CD8-positive, alpha-beta memory T cell (primary cell): Measurements from ENCODE around the gene TFCP2. TPM values are rescaled to one million over a fixed set of nuclear protein-coding genes. Genes with fewer than 3 reads are reported as not detected.

Experiments used
- CTCF ChIA-PET: fragments of 350-600 bp; sonication (Branson Sonifier 250); formaldehyde crosslinking; loops from one replicate; lab custom pipeline; 2021; ENCODE audit warnings: antibody characterized with exemption; lab: Charles Lee
- POLR2A ChIA-PET: fragments of 350-600 bp; sonication (Branson Sonifier 250); formaldehyde crosslinking; loops from one replicate; lab custom pipeline; 2021; ENCODE audit warnings: antibody characterized with exemption; lab: Charles Lee
- DNase-seq, 5 donors: peaks; one replicate each; pipeline versions ENCODE4 v3.0.0 to v3.0.0-alpha.2; 2020 to 2022; ENCODE audit warnings: mixed read lengths in 1 of 5
- H3K27ac ChIP-seq: one replicate; pipeline ENCODE4 v1.7.0; 2013; ENCODE audit warnings: low read depth, mild to moderate bottlenecking, low read length, moderate library complexity
- H3K27me3 ChIP-seq: 2 replicates; pipeline ENCODE4 v1.7.0; 2013; ENCODE audit warnings: low read length, mild to moderate bottlenecking; ENCODE audit not compliant: insufficient read depth, poor library complexity, severe bottlenecking
- H3K36me3 ChIP-seq: 2 replicates; pipeline ENCODE4 v1.7.0; 2013; ENCODE audit warnings: mild to moderate bottlenecking, low read length, moderate library complexity; ENCODE audit not compliant: insufficient read depth
- H3K4me1 ChIP-seq: 2 replicates; pipeline ENCODE4 v1.7.0; 2013; ENCODE audit warnings: mild to moderate bottlenecking, low read length, moderate library complexity; ENCODE audit not compliant: insufficient read depth
- H3K4me3 ChIP-seq: 2 replicates; pipeline ENCODE4 v1.7.0; 2013; ENCODE audit warnings: mild to moderate bottlenecking, low read length
- H3K9me3 ChIP-seq: 2 replicates; pipeline ENCODE4 v1.7.0; 2013; ENCODE audit warnings: mild to moderate bottlenecking, low read length
- H3K27ac Mint-ChIP-seq, 8 donors: one replicate each; pipeline ENCODE4 v1.8.0; 2020 to 2021; ENCODE audit warnings: mixed read lengths in 8 of 8, mild to moderate bottlenecking in 6 of 8, inconsistent platforms in 3 of 8, moderate library complexity in 3 of 8
- H3K27me3 Mint-ChIP-seq, 2 donors: one replicate each; pipeline ENCODE4 v1.8.0; 2020 to 2021; ENCODE audit warnings: mixed read lengths in 2 of 2, mild to moderate bottlenecking in 1 of 2, moderate library complexity in 1 of 2
- H3K36me3 Mint-ChIP-seq, 3 donors: one replicate each; pipeline ENCODE4 v1.8.0; 2020 to 2021; ENCODE audit warnings: mixed read lengths in 3 of 3, inconsistent platforms in 1 of 3, mild to moderate bottlenecking in 1 of 3
- H3K4me1 Mint-ChIP-seq, 3 donors: one replicate each; pipeline ENCODE4 v1.8.0; 2020 to 2021; ENCODE audit warnings: mixed read lengths in 3 of 3, inconsistent platforms in 1 of 3, mild to moderate bottlenecking in 1 of 3
- H3K4me3 Mint-ChIP-seq, 7 donors: one replicate each; pipeline ENCODE4 v1.8.0; 2020 to 2021; ENCODE audit warnings: mixed read lengths in 7 of 7, mild to moderate bottlenecking in 6 of 7, moderate library complexity in 4 of 7, inconsistent platforms in 2 of 7
- H3K9me3 Mint-ChIP-seq, 5 donors: one replicate each; pipeline ENCODE4 v1.8.0; 2020 to 2022; ENCODE audit warnings: mixed read lengths in 5 of 5, mild to moderate bottlenecking in 3 of 5, moderate library complexity in 2 of 5, inconsistent platforms in 1 of 5
- polyA plus RNA-seq: library from polyadenylated mRNA; unstranded; fragments of 300-500 nt; fragmentation: Illumina TruSeq; gene quantifications from one replicate; pipeline ENCODE4 v1.2.3, GENCODE V29; 2021
- total RNA-seq, 2 experiments: library from RNA; stranded (reverse); gene quantifications; one replicate each; pipeline ENCODE4 v1.2.3, GENCODE V29; 2021

The TFCP2 gene
- total and polyA plus RNA-seq, 3 experiments from 2014 or later: 13.9 to 41.9 (median 41.0) TPM

DNA sequence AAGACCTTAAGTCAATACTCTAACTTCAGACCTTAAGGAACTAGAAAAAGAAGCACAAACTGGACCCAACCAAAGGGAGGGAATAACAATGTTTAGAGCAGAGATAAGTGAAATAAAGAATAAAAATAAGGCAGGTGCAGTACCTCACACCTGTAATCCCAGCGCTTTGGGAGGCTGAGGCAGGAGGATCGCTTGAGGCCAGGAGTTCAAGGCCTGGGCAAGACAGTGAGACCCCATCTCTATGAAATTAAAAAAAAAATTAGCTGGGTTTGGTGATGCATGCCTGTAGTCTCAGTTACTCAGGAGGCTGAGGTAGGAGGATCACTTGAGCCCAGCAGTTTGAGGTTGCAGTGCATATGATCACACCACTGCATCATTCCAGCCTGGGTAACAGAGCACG lies 9.1 kb downstream of the TFCP2 start:
- Histone ChIP-seq H3K27ac (no peak overlapping the region), H3K9me3 (no peaks in the 10 kb centered on the region), H3K36me3 (no peaks in the 10 kb centered on the region), H3K4me1 (no peaks in the 10 kb centered on the region), H3K4me3 (no peak overlapping the region), H3K27me3 (no peaks in the 10 kb centered on the region)
- Mint-ChIP-seq H3K36me3 (peaks cover 3 to 25% (median 18%) of the 10 kb centered on the region in 3 donors), H3K9me3 (no peaks in the 10 kb centered on the region), H3K4me3 (no peak overlapping the region), H3K4me1 (peaks cover 34 to 62% (median 62%) of the 10 kb centered on the region in 3 donors), H3K27ac (peak overlapping the region in 2 of 8 donors; percentile 43 to 47), H3K27me3 (no peaks in the 10 kb centered on the region)
- ChIA-PET CTCF (no interaction called here), POLR2A (no interaction called here)
- no peak for DNase-seq

DNA sequence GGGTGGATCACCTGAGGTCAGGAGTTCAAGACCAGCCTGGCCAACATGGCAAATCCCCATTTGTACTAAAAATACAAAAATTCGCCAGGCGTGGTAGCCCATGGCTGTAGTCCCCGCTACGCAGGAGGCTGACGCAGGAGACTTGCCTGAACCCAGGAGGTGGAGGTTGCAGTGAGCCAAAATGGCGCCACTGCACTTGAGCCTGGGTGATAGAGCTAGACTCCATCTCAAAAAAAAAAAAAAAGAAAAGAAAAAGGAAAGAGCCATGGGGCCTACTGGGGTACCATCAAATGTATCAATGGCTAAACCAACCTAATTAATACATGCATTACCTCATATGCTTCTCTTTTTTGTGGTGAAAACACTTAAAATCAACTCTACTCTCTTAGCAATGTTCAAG lies 10.7 kb downstream of the TFCP2 start:
- Histone ChIP-seq H3K9me3 (no peaks in the 10 kb centered on the region), H3K27me3 (no peaks in the 10 kb centered on the region), H3K4me1 (no peaks in the 10 kb centered on the region), H3K4me3 (no peak overlapping the region), H3K36me3 (no peaks in the 10 kb centered on the region), H3K27ac (no peak overlapping the region)
- Mint-ChIP-seq H3K9me3 (no peaks in the 10 kb centered on the region), H3K27me3 (no peaks in the 10 kb centered on the region), H3K4me3 (no peak overlapping the region), H3K27ac (peak overlapping the region in 1 of 8 donors; percentile 69), H3K36me3 (peaks cover 3 to 22% (median 18%) of the 10 kb centered on the region in 3 donors), H3K4me1 (peaks cover 30 to 60% (median 55%) of the 10 kb centered on the region in 3 donors)
- DNase-seq: no peak
- CTCF ChIA-PET: no interaction called here
- POLR2A ChIA-PET: interaction anchor here (0.6 kb wide), 1 partner anchor 175 kb away, joined by 4 read pairs; no protein-coding TSS in a partner anchor

DNA sequence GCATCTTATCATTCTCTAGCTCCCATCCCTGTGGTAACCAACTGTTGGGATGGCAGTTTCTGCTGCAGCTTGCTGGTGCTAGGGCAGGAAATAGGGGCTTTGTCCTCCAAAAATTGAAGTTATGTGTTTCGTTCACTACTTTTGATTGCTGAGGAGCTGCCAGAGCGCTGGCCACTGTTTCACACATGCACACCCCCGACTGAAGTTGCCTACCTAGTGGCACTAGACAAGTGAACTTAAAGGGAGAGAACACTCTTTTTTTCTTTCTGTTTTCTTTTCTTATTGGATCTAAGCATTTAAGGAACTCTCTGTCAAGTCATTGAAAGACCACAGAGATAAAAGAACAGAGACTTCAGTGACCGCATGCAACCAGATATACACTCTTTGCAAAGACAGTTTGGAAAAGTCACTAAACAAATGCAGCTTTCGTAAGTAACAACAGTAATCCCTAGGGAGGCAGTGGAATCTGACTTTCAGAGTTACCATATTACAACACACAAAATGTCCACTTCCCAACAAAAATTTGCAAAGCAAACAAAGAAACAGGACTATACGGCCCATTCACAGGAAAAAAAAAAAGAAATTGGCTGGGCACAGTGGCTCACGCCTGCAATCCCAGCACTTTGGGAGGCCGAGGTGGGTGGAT lies 12.0 kb downstream of the TFCP2 start:
- peak overlapping the region in 1 of 7 donors; percentile 13 for H3K4me3 Mint-ChIP-seq
- ChIA-PET POLR2A (no interaction called here), CTCF (no interaction called here)
- H3K36me3 Mint-ChIP-seq: peaks cover 3 to 25% (median 15%) of the 10 kb centered on the region in 3 donors
- no peak for DNase-seq
- H3K4me1 ChIP-seq: no peaks in the 10 kb centered on the region
- H3K36me3 ChIP-seq: no peaks in the 10 kb centered on the region
- H3K4me1 Mint-ChIP-seq: peaks cover 28 to 59% (median 51%) of the 10 kb centered on the region in 3 donors
- no peak overlapping the region for H3K27ac ChIP-seq
- no peaks in the 10 kb centered on the region for H3K27me3 ChIP-seq
- H3K27ac Mint-ChIP-seq: peak overlapping the region in 1 of 8 donors; percentile 65
- no peak overlapping the region for H3K4me3 ChIP-seq
- no peaks in the 10 kb centered on the region for H3K9me3 Mint-ChIP-seq
- H3K9me3 ChIP-seq: no peaks in the 10 kb centered on the region
- H3K27me3 Mint-ChIP-seq: no peaks in the 10 kb centered on the region

DNA sequence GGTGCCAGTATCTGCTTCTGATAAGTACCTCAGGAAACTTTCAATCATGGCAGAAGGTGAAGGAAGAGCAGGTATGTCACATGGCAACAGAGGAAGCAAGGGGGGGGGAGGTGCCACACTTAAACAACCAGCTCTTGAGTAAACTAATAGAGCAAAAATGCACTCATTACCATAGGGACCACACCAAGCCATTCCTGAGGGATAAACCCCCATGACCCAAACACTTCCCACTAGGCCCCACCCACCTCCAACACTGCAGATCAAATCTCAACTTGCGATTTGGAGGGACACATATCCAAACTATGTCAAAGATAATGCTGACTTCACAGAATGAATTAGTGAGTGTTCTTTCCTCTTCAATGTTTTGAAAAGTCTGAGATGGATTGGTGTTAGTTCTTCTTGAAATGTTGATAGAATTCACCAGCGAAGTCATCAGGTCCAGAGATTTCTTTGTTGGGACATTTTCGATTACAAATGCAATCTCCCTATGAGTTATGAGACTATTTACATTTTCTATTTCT lies 16.6 kb downstream of the TFCP2 start:
- Histone ChIP-seq H3K36me3 (no peaks in the 10 kb centered on the region), H3K4me1 (no peaks in the 10 kb centered on the region), H3K4me3 (no peak overlapping the region), H3K27me3 (no peaks in the 10 kb centered on the region), H3K27ac (no peak overlapping the region), H3K9me3 (no peaks in the 10 kb centered on the region)
- no peak overlapping the region for H3K4me3 Mint-ChIP-seq
- no peak for DNase-seq
- H3K4me1 Mint-ChIP-seq: peaks cover 14 to 36% (median 29%) of the 10 kb centered on the region in 3 donors
- CTCF ChIA-PET: no interaction called here
- H3K9me3 Mint-ChIP-seq: no peaks in the 10 kb centered on the region
- peak overlapping the region in 2 of 8 donors; percentile 44 to 60 for H3K27ac Mint-ChIP-seq
- no peaks in the 10 kb centered on the region for H3K27me3 Mint-ChIP-seq
- H3K36me3 Mint-ChIP-seq: peaks cover 0 to 14% (median 5%) of the 10 kb centered on the region in 3 donors
- POLR2A ChIA-PET: interaction anchor here (0.6 kb wide), 1 partner anchor 17 kb away, joined by 3 read pairs; no protein-coding TSS in a partner anchor

- Histone ChIP-seq H3K27me3 (no peaks in the 10 kb centered on the region), H3K27ac (no peak overlapping the region), H3K4me3 (no peak overlapping the region), H3K4me1 (no peaks in the 10 kb centered on the region), H3K9me3 (no peaks in the 10 kb centered on the region), H3K36me3 (no peaks in the 10 kb centered on the region)
- ChIA-PET CTCF (no interaction called here), POLR2A (no interaction called here)
- H3K9me3 Mint-ChIP-seq: no peaks in the 10 kb centered on the region
- no peak for DNase-seq
- H3K36me3 Mint-ChIP-seq: peaks cover 0 to 6% (median 0%) of the 10 kb centered on the region in 3 donors
- H3K27me3 Mint-ChIP-seq: no peaks in the 10 kb centered on the region
- no peak overlapping the region for H3K4me3 Mint-ChIP-seq
- peaks cover 20 to 42% (median 38%) of the 10 kb centered on the region in 3 donors for H3K4me1 Mint-ChIP-seq
- H3K27ac Mint-ChIP-seq: no peak overlapping the region
Measured at GRCh38 chr12:51152953-51153352, 20.0 kb downstream of the TFCP2 start.

- H3K27me3 Mint-ChIP-seq: no peaks in the 10 kb centered on the region
- peak overlapping the region in 1 of 8 donors; percentile 3 for H3K27ac Mint-ChIP-seq
- Histone ChIP-seq H3K27me3 (no peaks in the 10 kb centered on the region), H3K4me1 (no peaks in the 10 kb centered on the region), H3K4me3 (no peak overlapping the region), H3K27ac (no peak overlapping the region), H3K36me3 (no peaks in the 10 kb centered on the region), H3K9me3 (no peaks in the 10 kb centered on the region)
- no peaks in the 10 kb centered on the region for H3K9me3 Mint-ChIP-seq
- ChIA-PET CTCF (no interaction called here), POLR2A (no interaction called here)
- peaks cover 0 to 7% (median 0%) of the 10 kb centered on the region in 3 donors for H3K36me3 Mint-ChIP-seq
- H3K4me3 Mint-ChIP-seq: no peak overlapping the region
- no peak for DNase-seq
- peaks cover 30 to 48% (median 45%) of the 10 kb centered on the region in 3 donors for H3K4me1 Mint-ChIP-seq
Measured at GRCh38 chr12:51150777-51151176, 22.2 kb downstream of the TFCP2 start.

GRCh38 chr12:51147309-51147708 lies 25.6 kb downstream of the TFCP2 start:
- H3K9me3 Mint-ChIP-seq: no peaks in the 10 kb centered on the region
- H3K27ac Mint-ChIP-seq: peak overlapping the region in 1 of 8 donors; percentile 53
- no peak for DNase-seq
- no peaks in the 10 kb centered on the region for H3K36me3 ChIP-seq
- no peaks in the 10 kb centered on the region for H3K9me3 ChIP-seq
- ChIA-PET POLR2A (no interaction called here), CTCF (no interaction called here)
- no peak overlapping the region for H3K4me3 Mint-ChIP-seq
- no peak overlapping the region for H3K27ac ChIP-seq
- H3K27me3 Mint-ChIP-seq: no peaks in the 10 kb centered on the region
- peaks cover 30 to 56% (median 47%) of the 10 kb centered on the region in 3 donors for H3K4me1 Mint-ChIP-seq
- no peaks in the 10 kb centered on the region for H3K4me1 ChIP-seq
- H3K27me3 ChIP-seq: no peaks in the 10 kb centered on the region
- peaks cover 0 to 21% (median 3%) of the 10 kb centered on the region in 3 donors for H3K36me3 Mint-ChIP-seq
- H3K4me3 ChIP-seq: no peak overlapping the region

GRCh38 chr12:51139292-51139844 lies 33.6 kb downstream of the TFCP2 start:
- ChIA-PET POLR2A (no interaction called here), CTCF (no interaction called here)
- Mint-ChIP-seq H3K36me3 (peaks cover 0 to 46% (median 6%) of the 10 kb centered on the region in 3 donors), H3K4me1 (peaks cover 4 to 13% (median 6%) of the 10 kb centered on the region in 3 donors), H3K4me3 (no peak overlapping the region), H3K27ac (peak overlapping the region in 3 of 8 donors; percentile 17 to 79 (median 55)), H3K9me3 (no peaks in the 10 kb centered on the region), H3K27me3 (no peaks in the 10 kb centered on the region)
- Histone ChIP-seq H3K27me3 (no peaks in the 10 kb centered on the region), H3K9me3 (no peaks in the 10 kb centered on the region), H3K36me3 (peaks cover 3% of the 10 kb centered on the region), H3K4me3 (no peak overlapping the region), H3K27ac (no peak overlapping the region), H3K4me1 (no peaks in the 10 kb centered on the region)
- no peak for DNase-seq
